H1 (cell line): ENCODE measurements around the gene KRTAP10-12. TPM values are rescaled to one million over a fixed set of nuclear protein-coding genes. Genes with fewer than 3 reads are reported as not detected.

Source experiments
- CTCF ChIA-PET: fragments of 300-600 bp; sonication (Branson Sonifier 250); formaldehyde crosslinking; loops from one replicate; lab custom pipeline; 2021; ENCODE audit not compliant: partially characterized antibody; lab: Charles Lee
- POLR2A ChIA-PET: fragments of 300-600 bp; sonication (Branson Sonifier 250); formaldehyde crosslinking; loops from one replicate; lab custom pipeline; 2021; ENCODE audit warnings: inconsistent platforms; ENCODE audit not compliant: partially characterized antibody; lab: Charles Lee
- DNase-seq, 2 experiments: peaks; one replicate each; pipeline versions ENCODE4 v3.0.0 to v3.0.0-alpha.2; 2010 to 2022; ENCODE audit warnings: low spot score in 2 of 2, low read depth in 1 of 2, mixed read lengths in 1 of 2
- FAIRE-seq: peaks from 2 replicates; lab custom pipeline; 2011; peaks lifted over from hg19 to GRCh38; lab: Jason Lieb, UNC
- H2AFZ ChIP-seq: 2 replicates; pipeline ENCODE4 v1.8.1; 2012; ENCODE audit warnings: low read length, inconsistent platforms
- H2AK5ac ChIP-seq: 2 replicates; pipeline ENCODE4 v1.6.1; 2013; ENCODE audit warnings: low read depth, low read length
- H2BK120ac ChIP-seq: replicated peaks from 2 replicates; pipeline ENCODE3; 2013; ENCODE audit warnings: low read depth, low read length, inconsistent platforms
- H2BK12ac ChIP-seq: 2 replicates; pipeline ENCODE4 v1.6.1; 2013; ENCODE audit warnings: low read depth, low read length
- H2BK15ac ChIP-seq: 2 replicates; pipeline ENCODE4 v1.6.1; 2013; ENCODE audit warnings: low read length
- H2BK20ac ChIP-seq: 2 replicates; pipeline ENCODE4 v1.6.1; 2013; ENCODE audit warnings: low read length
- H2BK5ac ChIP-seq: 2 replicates; pipeline ENCODE4 v1.6.1; 2013; ENCODE audit warnings: low read depth, low read length
- H3K14ac ChIP-seq: 2 replicates; pipeline ENCODE4 v1.6.1; 2013; ENCODE audit warnings: inconsistent platforms; ENCODE audit not compliant: insufficient read length
- H3K18ac ChIP-seq: 2 replicates; pipeline ENCODE4 v1.6.1; 2013; ENCODE audit warnings: low read length; ENCODE audit errors: extremely low read depth
- H3K23ac ChIP-seq: 2 replicates; pipeline ENCODE4 v1.6.1; 2013; ENCODE audit warnings: inconsistent platforms; ENCODE audit not compliant: insufficient read length
- H3K23me2 ChIP-seq: 2 replicates; pipeline ENCODE4 v1.6.1; 2013; ENCODE audit warnings: low read depth, low read length
- H3K27ac ChIP-seq: 2 replicates; pipeline ENCODE4 v1.6.1; 2011; ENCODE audit warnings: low read depth, low read length, inconsistent platforms
- H3K27me3 ChIP-seq, 4 experiments: replicated peaks in 1 of 4; 1 replicate in 1 of 4; 2 replicates in 3 of 4; pipeline versions ENCODE4 v1.6.1 to v1.8.1; 2011 to 2013; ENCODE audit warnings: low read length in 3 of 4, mild to moderate bottlenecking in 3 of 4, inconsistent platforms in 2 of 4, mixed read lengths in 2 of 4, moderate library complexity in 1 of 4; ENCODE audit not compliant: control insufficient read depth in 3 of 4, insufficient read depth in 3 of 4; ENCODE audit errors: extremely low read depth in 1 of 4
- H3K36me3 ChIP-seq, 4 experiments: 2 replicates each; pipeline versions ENCODE4 v1.6.1 to v1.8.1; 2011 to 2013; ENCODE audit warnings: mild to moderate bottlenecking in 4 of 4, low read length in 3 of 4, moderate library complexity in 2 of 4, control low read depth in 1 of 4, inconsistent platforms in 1 of 4; ENCODE audit not compliant: insufficient read depth in 4 of 4, control insufficient read depth in 2 of 4
- H3K4ac ChIP-seq: replicated peaks from 2 replicates; pipeline ENCODE3; 2013; ENCODE audit warnings: low read length, low read depth, mixed read lengths, inconsistent platforms; ENCODE audit not compliant: insufficient read length
- H3K4me1 ChIP-seq, 4 experiments: replicated peaks in 1 of 4; 1 replicate in 1 of 4; 2 replicates in 3 of 4; pipeline versions ENCODE4 v1.6.1 to v1.8.1; 2011 to 2013; ENCODE audit warnings: low read length in 3 of 4, inconsistent platforms in 2 of 4, mixed read lengths in 1 of 4; ENCODE audit not compliant: insufficient read depth in 4 of 4, control insufficient read depth in 3 of 4
- H3K4me2 ChIP-seq, 2 experiments: 2 replicates each; pipeline versions ENCODE4 v1.6.1 to v1.8.1; 2011 to 2013; ENCODE audit warnings: low read depth in 2 of 2, low read length in 2 of 2, control low read depth in 1 of 2, inconsistent platforms in 1 of 2, mild to moderate bottlenecking in 1 of 2; ENCODE audit not compliant: insufficient read depth in 1 of 2
- H3K4me3 ChIP-seq, 4 experiments: fragments of 200-600, 300-600 bp in 1 of 4; sonication (generic), shearing (Covaris generic), sonication (Bioruptor Twin) in 1 of 4; 2 replicates each; pipeline versions ENCODE4 v1.5.1 to v1.8.1; 2011 to 2016; ENCODE audit warnings: low read length in 4 of 4, low read depth in 3 of 4, control low read depth in 2 of 4, inconsistent platforms in 2 of 4, mild to moderate bottlenecking in 2 of 4, mixed read lengths in 1 of 4, moderate library complexity in 1 of 4; ENCODE audit not compliant: insufficient read depth in 2 of 4; ENCODE audit errors: extremely low read depth in 1 of 4
- H3K56ac ChIP-seq: replicated peaks from 2 replicates; pipeline ENCODE3; 2013; ENCODE audit warnings: low read depth, mild to moderate bottlenecking, mixed read lengths, low read length, inconsistent platforms; ENCODE audit not compliant: insufficient read length
- H3K79me1 ChIP-seq: 2 replicates; pipeline ENCODE4 v1.6.1; 2013; ENCODE audit warnings: low read depth, low read length, control low read depth
- H3K79me2 ChIP-seq, 2 experiments: 2 replicates each; pipeline versions ENCODE4 v1.6.1 to v1.8.1; 2012 to 2013; ENCODE audit warnings: low read length in 2 of 2, mild to moderate bottlenecking in 2 of 2, inconsistent platforms in 1 of 2; ENCODE audit not compliant: insufficient read depth in 2 of 2, control insufficient read depth in 1 of 2
- H3K9ac ChIP-seq, 4 experiments: replicated peaks in 1 of 4; 1 replicate in 1 of 4; 2 replicates in 3 of 4; pipeline versions ENCODE4 v1.6.1 to v1.8.1; 2011 to 2013; ENCODE audit warnings: low read depth in 3 of 4, low read length in 3 of 4, control low read depth in 2 of 4, mild to moderate bottlenecking in 2 of 4, moderate library complexity in 2 of 4, inconsistent platforms in 1 of 4; ENCODE audit errors: extremely low read depth in 1 of 4
- H3K9me3 ChIP-seq, 2 experiments: 2 replicates each; pipeline versions ENCODE4 v1.6.1 to v1.8.1; 2012 to 2013; ENCODE audit warnings: mild to moderate bottlenecking in 2 of 2, moderate library complexity in 2 of 2, control low read depth in 1 of 2, inconsistent platforms in 1 of 2, low read depth in 1 of 2, low read length in 1 of 2, mixed read lengths in 1 of 2; ENCODE audit not compliant: insufficient read depth in 2 of 2
- H4K20me1 ChIP-seq, 2 experiments: replicated peaks in 1 of 2; 2 replicates each; pipeline versions ENCODE3 to v1.8.1; 2011 to 2013; ENCODE audit warnings: inconsistent platforms in 2 of 2, low read length in 2 of 2, mild to moderate bottlenecking in 1 of 2; ENCODE audit not compliant: insufficient read depth in 2 of 2, control insufficient read depth in 1 of 2
- H4K5ac ChIP-seq: 2 replicates; pipeline ENCODE4 v1.6.1; 2013; ENCODE audit warnings: low read length, low read depth, mixed read lengths, inconsistent platforms; ENCODE audit not compliant: insufficient read length
- H4K8ac ChIP-seq: 2 replicates; pipeline ENCODE4 v1.8.0; 2013; ENCODE audit warnings: mild to moderate bottlenecking, moderate library complexity, low read length, inconsistent platforms; ENCODE audit not compliant: insufficient read depth; ENCODE audit errors: extremely low read depth
- H4K91ac ChIP-seq: replicated peaks from 2 replicates; pipeline ENCODE3; 2013; ENCODE audit warnings: low read length, mixed read lengths, inconsistent platforms; ENCODE audit not compliant: insufficient read length
- ASH2L ChIP-seq: fragments of 200-600, 300-600 bp; sonication (generic); IDR thresholded peaks from one replicate; pipeline ENCODE4 v1.7.1; 2017; ENCODE audit warnings: low read length
- CHD2 ChIP-seq: IDR thresholded peaks from 2 replicates; pipeline ENCODE4 v1.6.1; 2012; ENCODE audit warnings: low read length, improper control_type of control experiment
- EP300 ChIP-seq, 2 experiments: IDR thresholded peaks; 1 replicate in 1 of 2; 2 replicates in 1 of 2; pipeline ENCODE4 v1.6.1; 2011 to 2012; ENCODE audit warnings: low read depth in 2 of 2, low read length in 2 of 2, mild to moderate bottlenecking in 2 of 2, borderline replicate concordance in 1 of 2, inconsistent platforms in 1 of 2, moderate library complexity in 1 of 2
- TAF7 ChIP-seq: optimal IDR thresholded peaks from 2 replicates; pipeline ENCODE3; 2011; ENCODE audit warnings: low read depth, mild to moderate bottlenecking, inconsistent platforms, low read length, moderate library complexity, borderline replicate concordance
- USF2 ChIP-seq: IDR thresholded peaks from 2 replicates; pipeline ENCODE4 v1.6.1; 2011; ENCODE audit warnings: low read length, improper control_type of control experiment
- WGBS, 2 experiments: shearing (Covaris generic) in 1 of 2; methylation state at CpG; one replicate each; pipeline versions ENCODE4 v1.1.6 to v1.1.7; 2013 to 2015; ENCODE audit warnings: low lambda C conversion rate in 2 of 2, mixed read lengths in 2 of 2, inconsistent platforms in 1 of 2, low coverage in 1 of 2, missing lambda C conversion rate in 1 of 2; ENCODE audit not compliant: insufficient replicate concordance in 2 of 2, insufficient coverage in 1 of 2, insufficient read length in 1 of 2; ENCODE audit errors: extremely low coverage in 1 of 2, missing lambda C conversion rate in 1 of 2; 5-methylcytosine and 5-hydroxymethylcytosine counted together
- polyA plus RNA-seq, 7 experiments: library from polyadenylated mRNA; depleted of rRNA in 3 of 7; stranded (reverse) in 5 of 7; unstranded in 2 of 7; fragments of >200 nt in 5 of 7; fragments of 200-250 nt in 2 of 7; gene quantifications; 1 replicate in 5 of 7; 2 replicates in 1 of 7; 4 replicates in 1 of 7; pipeline versions ENCODE4 v1.2.1 to v1.2.3, GENCODE V29; 2011 to 2013; ENCODE audit warnings: missing spikeins in 2 of 7, mixed read lengths in 2 of 7
- total RNA-seq: library from RNA; stranded (reverse); fragmentation: NEBNext Ultra II Directional; extraction: Animal tissue kit (Norgen Biotek cat#: 25700); gene quantifications from 2 replicates; pipeline ENCODE4 v1.2.1, GENCODE V29; 2021

The KRTAP10-12 gene
- total and polyA plus RNA-seq, 2 of the 8 experiments (the other 6 are each of a cell fraction or from before 2014, with no cell fraction given) = not detected

GRCh38 chr21:44713846-44714245 is 16.9 kb downstream of the KRTAP10-12 start:
- DNase-seq = peak in 1 of 2 experiments; percentile 24
- POLR2A ChIA-PET = interaction anchor here (1.1 to 1.3 kb wide), 2 partner anchors 16 to 87 kb away, joined by 3 to 4 read pairs; partner anchors contain the start of gene UBE2G2
- Histone ChIP-seq H4K91ac (peak overlapping the region; percentile 70), H4K8ac (no peak overlapping the region), H3K18ac (0 out of 2 replicates have a peak overlapping the region, but pooled peaks have one; percentile 35), H3K9ac (no peak overlapping the region), H2AK5ac (peak overlapping the region; percentile 45; the same call in 1 of the 2 replicates), H3K23me2 (peaks cover 24% of the 10 kb centered on the region), H2BK15ac (0 out of 2 replicates have a peak overlapping the region, but pooled peaks have one; percentile 36), H2BK20ac (0 out of 2 replicates have a peak overlapping the region, but pooled peaks have one; percentile 9), H2AFZ (no peak overlapping the region), H3K4me1 (peaks cover 5 to 48% (median 30%) of the 10 kb centered on the region in 4 experiments), H3K23ac (no peak overlapping the region), H3K56ac (no peak overlapping the region), H3K27me3 (peaks cover 21 to 55% (median 51%) of the 10 kb centered on the region in 4 experiments), H2BK120ac (no peak overlapping the region), H4K5ac (no peak overlapping the region), H3K4ac (no peak overlapping the region), H2BK12ac (peak overlapping the region; percentile 93; the same call in 1 of the 2 replicates), H4K20me1 (no peaks in the 10 kb centered on the region), H3K79me2 (no peaks in the 10 kb centered on the region), H3K36me3 (no peaks in the 10 kb centered on the region), H3K14ac (no peak overlapping the region), H3K27ac (no peak overlapping the region), H3K79me1 (no peaks in the 10 kb centered on the region), H2BK5ac (no peak overlapping the region), H3K9me3 (no peaks in the 10 kb centered on the region), H3K4me3 (no peak overlapping the region), H3K4me2 (no peak overlapping the region; a peak in 1 of 4 replicates)
- WGBS, 2 experiments = 83% methylated on average over 10 of the region's 10 CpGs; no CpG with 5 or more reads in 1 of the 2 experiments
- FAIRE-seq = no peak
- CTCF ChIA-PET = interaction anchor here (0.9 to 2.5 kb wide), 5 partner anchors 11 to 167 kb away, joined by 3 to 14 read pairs (median 4); no protein-coding TSS in a partner anchor
- no peak for TF ChIP-seq USF2
- TF ChIP-seq ASH2L = no peak
- TF ChIP-seq TAF7 = no peak
- no peak for TF ChIP-seq EP300 (IDR thresholded peaks at IDR 0.05; ENCODE audit: borderline replicate concordance in 1 of 2, low read depth in 2 of 2, low read length in 2 of 2)
- no peak for TF ChIP-seq CHD2
